Stimulated activated CD4-positive, alpha-beta T cell treated with anti-CD3 and anti-CD28 coated beads, TNF-alpha, amount 100 ng/mL, for 1 hour (primary cell): ENCODE data around the gene ARHGAP23.
"Not testable (repeated sequence)": the region's sequence is repeated elsewhere in the genome, so short reads cannot be mapped to it uniquely, and the experiment has no call there.

ENCODE experiments used
- DNase-seq, 3 donors: peaks; one replicate each; pipeline ENCODE4 v3.0.0-alpha.2; 2020; ENCODE audit warnings: low read depth in 3 of 3, low spot score in 1 of 3

ARHGAP23 gene

DNA sequence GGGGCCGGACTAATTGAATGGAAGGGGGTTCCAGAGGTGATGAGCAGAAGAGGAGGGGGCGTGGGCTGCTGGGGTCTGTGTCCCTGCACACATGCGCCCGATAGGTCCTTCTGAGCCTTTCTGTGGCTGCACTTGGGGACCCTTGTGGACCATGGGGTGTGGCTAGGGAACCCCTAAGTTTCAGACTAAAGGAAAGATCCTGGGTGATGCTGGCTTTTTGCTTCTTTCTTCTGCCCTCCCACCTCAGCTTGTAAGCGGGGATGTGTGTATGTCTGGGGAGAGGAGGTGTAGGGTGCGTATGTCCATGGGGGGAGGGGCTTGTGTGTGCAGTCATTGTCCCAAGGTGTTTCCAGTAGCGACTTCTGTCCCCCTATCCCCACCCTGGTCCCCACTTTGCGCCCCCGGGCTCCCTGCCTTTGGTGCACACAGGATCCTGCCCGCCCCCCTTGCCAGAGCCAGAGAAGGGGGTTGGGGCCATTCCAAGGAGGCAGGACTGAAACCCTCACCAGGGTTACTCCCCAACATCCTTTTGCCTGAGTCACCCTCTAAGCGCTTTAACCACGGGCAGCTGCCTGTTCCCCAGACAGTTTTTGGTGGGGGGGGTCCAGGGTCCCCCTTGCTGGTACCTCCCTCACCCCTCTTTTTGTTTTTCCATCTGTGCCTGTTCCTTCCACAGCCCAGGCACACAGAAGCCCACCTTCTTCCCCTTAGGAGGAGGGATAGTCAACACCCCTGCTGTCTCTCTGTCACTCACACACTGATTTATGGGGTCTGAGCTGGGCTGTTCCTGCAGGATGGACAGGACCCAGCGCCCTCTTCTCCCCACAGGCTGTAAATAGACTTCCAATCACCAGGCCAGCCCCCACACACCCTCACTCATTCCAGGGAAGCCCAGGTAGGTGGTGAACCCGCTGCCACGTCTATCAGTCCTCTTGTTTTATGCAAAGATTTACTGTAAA is 83.2 kb downstream of the ARHGAP23 start:
- no peak for DNase-seq

DNA sequence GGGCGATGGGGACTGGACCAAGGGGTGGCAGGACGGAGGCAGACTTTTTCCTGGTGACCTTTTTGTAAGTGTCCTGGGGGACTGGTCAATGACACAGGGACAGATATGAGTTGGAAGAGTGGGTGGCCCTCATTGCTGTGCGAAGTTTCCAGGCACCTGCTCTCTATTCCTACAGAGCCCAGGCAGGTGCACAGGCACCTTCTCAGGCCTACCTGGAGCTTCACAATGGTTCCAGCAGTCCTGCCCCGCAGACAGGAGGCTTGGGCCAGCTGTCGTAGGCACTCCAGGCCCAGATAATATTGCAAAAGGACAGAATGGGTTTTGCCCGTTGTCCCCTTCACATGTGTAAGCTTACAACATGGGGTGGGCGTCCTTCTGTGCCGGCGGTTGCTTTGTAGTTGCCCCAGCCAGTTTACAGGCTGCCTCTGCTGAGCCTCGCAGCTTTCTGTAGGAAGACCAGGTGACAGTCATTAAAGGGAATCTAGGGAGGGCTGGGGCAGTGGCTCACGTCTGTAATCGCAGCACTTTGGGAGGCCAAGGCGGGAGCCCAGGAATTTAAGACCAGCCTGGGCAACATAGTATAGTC is 84.3 kb downstream of the ARHGAP23 start:
- DNase-seq = no peak

DNA sequence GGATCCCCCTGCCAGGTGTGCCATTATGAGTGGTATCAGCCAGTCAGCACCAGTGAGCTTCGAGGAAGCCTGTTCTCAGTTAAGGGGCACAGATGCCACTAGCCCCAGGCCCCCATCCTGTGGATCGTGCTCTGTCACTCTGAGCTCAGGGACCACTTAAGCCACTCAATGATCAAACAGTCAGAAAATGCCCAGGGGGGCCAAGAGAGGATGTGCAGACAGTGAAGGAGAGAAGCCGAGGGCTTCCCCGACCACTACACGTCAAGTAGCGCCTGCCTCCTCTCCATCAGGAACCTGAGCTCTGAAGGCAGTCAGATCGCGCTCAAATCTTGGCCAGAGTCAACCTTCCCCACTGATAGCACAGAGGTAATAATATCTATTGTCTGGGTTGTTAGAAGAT is 98.3 kb downstream of the ARHGAP23 start:
- not testable (repeated sequence) for DNase-seq

DNA sequence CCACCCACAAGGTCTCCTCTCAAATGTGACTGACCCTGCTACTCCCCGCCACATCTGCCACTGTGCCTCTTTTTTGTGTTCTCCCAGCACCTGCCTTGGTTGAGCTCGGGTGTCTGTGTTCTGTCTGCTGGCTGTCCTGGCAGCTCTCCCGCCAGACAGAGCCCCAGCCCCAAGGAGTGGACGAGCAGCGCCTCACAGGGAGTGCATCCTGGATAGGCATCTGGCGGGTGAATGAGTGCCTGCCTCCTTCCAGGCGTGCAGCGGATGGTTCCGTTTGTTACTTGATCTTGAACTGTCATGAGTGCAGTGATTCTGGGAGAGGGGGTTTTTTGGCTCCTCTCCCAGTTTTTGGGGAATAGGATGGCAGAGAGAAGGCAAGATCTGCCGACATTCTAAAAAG is 99.9 kb downstream of the ARHGAP23 start:
- DNase-seq = not testable (repeated sequence)

DNA sequence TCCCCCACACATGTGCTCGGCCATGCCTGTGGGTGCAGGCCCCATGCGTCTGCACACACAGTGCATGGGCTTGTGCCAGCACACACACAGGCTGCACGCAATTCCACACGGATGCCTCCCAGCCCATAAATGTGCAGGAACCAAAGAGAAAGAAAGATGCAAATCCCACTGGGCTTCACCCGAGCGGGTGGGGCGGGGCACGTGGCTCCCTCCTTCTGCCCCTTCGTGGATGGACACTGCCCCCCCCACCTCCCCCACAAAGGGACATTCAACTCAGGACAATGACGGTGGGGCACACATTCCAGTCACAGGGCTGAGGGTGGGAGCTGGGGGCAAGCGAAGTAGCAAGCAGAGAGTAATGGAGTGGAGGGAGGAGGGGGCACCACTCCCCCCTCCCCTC is 102.6 kb downstream of the ARHGAP23 start:
- not testable (repeated sequence) for DNase-seq

DNA sequence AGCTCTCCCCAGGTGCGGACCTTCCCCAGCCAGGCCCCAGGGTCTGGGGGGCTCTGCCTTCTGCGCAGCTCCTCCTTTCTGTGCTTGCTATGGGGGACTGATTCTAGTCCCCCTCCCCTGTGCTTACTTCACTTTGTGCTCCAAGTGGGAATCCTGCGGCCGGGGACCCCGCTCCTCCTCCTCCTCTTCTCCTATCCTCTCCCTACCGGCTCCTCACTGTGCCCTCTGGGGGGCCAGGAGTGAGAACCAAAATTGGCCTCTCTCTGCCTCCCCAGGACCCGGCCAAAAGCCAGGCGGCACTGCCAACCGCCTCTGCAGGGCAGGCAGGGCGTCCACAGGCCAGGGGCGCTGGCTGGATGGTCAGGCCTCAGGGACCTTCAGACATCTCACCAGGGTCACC is 103.5 kb downstream of the ARHGAP23 start:
- not testable (repeated sequence) for DNase-seq

DNA sequence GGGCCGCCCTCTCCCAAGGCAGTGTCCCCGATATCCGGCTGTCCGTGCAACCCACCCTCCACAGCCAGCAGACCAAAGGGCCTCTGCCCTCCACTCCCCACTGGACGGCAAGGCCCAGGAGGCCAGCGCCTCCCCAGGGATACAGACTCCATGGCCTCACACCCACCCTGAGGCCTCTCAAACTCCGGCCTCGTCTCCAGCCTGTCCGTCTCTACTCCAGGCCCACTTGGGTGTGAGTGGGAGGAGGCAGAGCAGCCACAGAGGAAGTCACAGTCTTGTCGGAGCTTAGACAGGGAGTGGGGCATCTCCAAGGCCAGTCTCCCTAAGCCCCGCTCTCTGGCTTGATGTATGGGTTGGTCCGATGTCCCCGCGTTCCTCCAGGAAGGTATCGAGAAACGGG is 104.2 kb downstream of the ARHGAP23 start:
- DNase-seq = no peak

DNA sequence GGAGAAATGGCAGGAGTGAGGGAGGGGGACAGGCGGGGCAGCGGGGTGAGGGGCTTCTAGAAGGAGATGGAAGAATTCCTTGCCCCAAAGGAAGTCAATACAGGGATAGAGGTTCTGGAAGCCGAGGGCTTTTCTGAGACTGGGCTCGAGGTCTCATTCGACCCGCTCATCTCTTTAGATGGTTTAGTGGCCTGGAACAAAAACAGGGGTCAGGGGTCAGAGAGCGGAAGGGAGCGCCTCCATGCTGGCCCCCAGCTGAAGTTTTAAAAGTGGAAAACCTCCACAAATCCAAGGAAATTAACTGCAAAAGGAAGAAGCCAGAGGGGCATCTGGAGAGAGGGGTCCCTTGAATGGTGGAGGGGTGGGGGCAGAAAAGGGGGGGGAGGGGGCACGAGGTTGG is 105.0 kb downstream of the ARHGAP23 start:
- DNase-seq = no peak

DNA sequence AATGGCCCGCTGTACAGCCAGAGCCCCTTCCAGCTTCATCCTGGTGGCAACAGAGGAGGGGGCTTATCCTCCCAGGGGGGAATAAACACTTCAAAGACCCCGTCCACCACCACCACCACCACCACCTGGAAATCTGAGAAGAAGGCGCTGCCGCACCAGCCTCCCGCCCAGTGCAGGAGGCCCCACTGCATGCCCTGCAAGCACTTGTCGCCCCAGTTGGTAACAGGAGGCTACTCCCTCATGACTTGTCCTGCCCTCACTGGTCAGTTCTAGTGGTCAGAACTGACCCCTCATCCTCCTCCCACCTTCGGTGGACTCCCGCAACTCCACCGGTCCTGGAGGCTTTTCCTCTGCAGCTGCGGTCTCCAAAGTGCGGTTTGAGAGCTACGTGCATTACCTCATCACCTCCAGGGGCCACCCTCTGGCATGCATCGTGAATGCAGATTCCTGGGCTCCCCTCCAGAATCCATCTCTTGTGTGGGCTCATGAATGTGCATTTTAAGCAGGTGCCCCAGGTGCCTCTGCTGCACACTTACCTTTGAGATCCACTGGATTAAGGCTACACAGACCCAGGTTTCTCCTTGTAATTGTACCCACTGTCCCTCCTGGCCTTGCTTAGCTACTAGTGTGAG is 105.7 kb downstream of the ARHGAP23 start:
- DNase-seq = no peak

DNA sequence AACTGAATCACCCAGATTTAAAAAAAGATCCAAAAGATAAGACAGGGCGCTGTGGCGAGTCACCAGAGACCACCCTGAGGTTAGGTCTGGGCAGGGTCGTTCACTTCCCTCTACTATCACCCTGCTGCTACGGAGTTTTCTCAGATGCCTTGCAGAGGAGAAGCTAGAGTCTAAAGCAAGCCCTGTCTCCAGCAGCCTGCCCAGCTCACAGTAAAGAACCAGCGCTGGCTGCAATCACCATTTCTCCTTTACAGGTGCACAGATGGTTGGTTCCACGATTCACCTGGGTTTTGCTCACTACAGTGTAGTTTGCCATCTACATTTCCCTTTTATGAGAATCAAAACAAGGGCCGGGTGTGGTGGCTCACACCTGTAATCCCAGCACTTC is 106.2 kb downstream of the ARHGAP23 start:
- DNase-seq = no peak

DNA sequence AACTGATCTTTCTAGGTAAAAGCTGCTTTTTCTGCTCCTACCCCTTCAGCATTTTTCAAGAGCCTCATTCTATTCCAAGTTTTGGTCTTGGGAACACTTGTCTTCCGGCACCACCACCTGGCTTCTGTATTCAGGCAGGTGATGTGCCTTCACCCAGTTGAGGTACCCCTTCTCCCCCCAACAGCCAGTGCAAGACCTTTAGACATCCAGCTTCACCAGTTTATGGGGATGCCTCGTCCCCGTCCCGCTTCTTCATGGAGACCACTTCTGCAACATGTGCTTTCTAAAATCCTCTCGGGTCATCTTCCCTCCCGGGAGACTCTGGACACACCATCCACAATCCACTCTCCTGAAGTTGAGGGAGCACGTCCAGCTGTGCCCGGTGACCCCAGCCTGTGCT is 107.6 kb downstream of the ARHGAP23 start:
- no peak for DNase-seq

DNA sequence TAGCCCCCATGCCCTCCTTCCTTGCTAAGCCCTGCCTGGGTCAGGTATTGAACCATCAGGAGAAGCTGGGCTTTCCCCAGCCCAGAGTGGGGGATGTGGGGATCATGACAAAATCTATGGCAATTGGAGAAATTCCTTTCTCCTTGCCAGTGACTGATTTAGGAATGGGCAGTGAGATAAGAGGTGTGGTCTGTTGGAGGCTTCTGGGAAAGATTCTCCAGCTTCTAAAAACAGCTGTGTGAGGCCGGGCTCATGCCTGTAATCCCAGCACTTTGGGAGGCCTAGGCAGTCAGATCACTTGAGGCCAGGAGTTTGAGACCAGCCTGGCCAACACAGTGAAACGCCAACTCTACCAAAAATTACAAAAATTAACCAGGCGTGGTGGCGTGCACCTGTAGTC is 108.4 kb downstream of the ARHGAP23 start:
- DNase-seq = no peak

DNA sequence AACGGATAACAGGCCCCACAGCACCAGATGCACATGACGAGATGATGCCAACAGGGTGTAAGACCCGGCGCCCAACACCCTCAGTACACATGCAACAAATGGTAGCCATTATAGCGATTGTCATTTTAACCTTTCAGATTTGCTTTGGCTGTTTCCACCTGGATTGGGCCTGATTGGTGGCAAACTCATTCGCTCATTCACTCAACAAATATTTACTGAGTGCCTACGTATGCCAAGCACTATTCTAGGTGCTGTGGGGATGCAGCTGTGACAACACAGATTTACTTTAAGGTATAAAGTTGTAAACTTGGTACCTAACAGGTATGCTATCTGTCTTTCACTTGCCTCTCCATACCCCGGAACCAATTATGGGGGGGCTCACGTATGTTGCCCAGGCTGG is 110.6 kb downstream of the ARHGAP23 start:
- DNase-seq = no peak

DNA sequence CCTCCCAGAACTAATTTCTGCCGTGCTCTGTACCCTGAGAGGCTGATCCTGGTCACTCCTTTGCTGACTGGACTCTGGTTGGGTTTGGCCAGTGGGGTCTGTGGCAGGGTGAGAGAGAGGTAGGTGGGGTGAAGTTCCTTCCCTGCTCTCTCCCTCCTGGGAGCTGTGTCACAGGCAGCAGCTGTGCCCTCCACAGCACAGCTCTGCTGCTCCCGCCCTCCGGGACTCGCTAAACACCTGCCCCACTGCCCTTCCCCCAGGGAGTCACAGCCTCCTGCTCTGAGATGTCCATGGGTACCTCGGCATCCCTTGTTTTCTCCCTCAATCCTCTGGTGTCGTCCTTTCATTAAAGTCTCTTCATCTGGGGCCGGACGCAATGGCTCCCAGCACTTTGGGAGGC is 111.1 kb downstream of the ARHGAP23 start:
- no peak for DNase-seq

DNA sequence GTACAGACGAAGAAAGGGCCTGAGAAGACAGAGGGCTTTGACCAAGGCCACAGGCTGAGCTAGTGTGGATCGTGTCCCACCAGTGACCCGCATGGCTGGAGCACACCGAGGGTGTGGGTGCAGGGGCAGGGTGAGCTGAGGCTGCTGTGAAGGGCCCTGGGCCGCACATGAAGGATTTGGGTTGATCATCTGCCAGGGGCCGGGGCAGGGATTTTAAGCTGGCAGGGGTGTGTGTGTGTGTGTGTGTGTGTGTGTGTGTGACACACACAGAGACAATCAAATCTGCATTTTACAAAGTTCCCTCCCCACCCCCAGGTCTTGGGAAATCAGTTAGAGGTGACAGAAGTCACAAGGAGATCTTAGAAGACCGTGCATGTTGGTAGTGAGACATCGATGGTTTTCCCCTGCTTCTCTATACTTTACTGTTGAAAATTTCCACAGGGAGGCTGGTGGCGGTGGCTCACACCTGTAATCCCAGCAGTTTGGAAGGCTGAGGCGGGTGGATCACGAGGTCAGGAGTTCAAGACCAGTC is 112.3 kb downstream of the ARHGAP23 start:
- DNase-seq = no peak

DNA sequence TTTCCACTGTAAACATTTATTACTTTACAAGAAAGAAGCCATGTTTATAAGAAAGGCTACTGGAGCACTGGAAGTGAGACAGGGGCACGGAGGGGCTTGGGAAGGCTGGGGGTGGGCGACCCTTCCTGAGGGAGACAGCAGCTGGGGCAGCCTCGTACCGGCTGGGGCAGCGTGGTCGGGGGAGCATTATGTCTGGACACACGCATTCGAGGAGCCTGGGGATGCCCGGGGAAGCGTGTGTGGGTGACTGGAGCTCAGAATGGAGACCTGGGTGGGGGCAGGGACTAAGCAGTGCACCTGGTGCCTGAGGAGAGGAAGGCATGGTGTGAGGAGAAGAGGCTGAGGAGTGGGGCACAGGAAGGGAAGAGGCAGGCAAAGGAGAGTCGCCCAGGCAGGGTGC is 113.0 kb downstream of the ARHGAP23 start:
- no peak for DNase-seq

DNA sequence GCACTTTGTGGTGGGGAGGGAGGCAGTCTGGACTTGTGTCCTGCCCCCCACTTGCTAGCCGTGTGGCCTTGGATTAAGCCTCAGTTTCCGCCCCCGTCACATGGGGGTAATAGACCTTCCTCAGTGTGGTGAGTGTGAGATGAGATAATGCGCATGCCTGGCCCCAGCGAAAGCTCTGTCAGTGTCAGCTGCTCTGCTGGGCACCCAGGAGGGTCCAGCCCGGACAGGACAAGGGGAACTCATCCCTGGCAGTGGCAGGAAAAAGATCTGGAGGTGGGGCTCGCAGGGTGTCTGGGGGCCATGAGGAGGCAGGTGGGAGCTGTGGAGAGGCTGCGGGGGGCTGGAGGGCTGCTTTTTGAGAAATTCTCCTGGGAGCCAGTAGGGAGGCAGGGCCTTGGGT is 114.0 kb downstream of the ARHGAP23 start:
- no peak for DNase-seq

DNA sequence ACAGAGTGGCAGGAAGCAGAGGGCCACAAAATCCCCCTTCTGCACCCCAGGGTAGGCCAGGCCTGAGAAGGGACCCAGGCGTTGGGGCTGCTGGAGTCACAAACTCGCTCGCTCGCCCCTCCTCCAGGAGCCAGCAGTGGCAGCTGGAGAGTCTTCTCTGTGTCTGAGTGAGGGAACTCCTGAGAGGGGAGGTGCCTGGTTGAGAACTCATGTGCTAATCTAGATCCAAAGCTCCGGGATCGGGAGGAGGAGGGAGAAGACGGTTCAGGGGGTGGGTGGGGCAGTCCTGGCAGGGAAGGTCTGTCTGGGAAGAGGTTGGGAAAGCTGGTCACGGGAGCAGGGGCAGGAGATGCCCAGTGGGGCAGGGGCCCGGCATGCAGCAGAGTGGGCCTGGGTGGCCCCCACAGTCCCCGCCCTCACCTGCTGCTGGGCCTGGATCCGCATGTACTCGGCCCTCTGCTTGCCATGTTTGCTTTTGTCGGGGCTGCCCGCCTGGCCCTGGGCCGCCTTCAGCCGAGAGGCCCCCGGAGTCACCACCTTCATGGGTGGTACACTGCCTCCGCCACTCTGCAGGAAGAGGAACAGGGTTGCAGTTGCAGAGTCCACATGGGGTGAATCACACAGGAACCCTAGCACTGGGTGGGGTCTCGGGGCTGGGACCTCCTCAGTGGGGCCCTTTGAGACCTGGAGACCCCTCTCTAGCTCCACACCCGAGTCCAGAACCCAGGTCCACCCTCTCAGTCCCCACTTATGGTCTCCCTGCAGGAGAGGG is 115.3 kb downstream of the ARHGAP23 start:
- no peak for DNase-seq

DNA sequence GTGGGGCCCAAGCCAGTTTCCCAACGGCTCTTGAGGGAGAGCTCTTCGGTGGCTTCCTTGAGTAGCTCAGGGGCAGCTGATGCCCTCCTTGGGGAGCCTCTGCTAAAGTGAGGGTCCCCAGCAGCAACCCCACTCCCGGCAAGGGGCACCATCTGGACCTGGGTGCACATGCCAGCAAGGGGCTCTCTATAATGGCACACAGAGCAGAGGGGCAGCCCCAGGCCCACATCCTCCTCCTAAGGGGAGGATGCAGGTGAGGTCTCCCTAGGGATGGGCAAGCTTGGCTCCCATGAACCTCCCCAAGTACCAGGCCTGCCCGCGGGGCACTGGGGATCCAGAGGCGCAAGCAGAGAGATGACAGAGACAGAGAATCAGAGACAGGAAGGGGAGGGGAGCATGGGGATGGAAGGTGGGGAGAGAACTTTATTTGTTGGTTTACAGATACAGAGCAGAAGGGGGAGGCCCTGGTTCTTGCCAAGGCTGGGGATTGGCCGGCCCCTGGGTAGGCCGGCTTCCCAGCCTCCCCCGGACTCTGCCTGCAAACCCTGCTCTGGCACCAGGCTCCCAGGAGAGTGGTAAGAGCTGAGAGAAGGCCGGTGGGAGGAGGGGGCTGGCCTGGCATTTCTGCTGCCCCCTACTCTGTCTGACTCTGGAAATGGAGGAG is 116.0 kb downstream of the ARHGAP23 start:
- DNase-seq = no peak

DNA sequence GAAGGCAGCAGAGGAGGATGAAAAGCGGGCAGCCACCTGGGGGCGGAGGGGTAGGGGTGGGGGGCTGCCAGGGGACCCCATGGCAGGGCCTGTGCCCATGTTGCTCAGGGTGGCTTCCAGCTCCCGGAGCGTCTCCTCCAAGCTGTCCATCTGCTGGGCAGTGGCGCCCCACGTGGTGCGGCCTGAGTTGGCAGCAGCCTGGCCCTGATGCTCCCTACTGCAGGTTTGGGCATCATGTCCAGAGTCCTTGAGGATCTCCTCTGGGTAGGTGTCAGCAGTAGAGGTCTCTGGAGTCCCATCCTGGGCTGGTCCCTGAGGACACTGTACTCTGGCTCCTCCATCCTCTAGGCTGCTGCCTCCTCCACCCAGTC is 116.6 kb downstream of the ARHGAP23 start:
- no peak for DNase-seq
